ENCODE data around the gene KIRREL3. TPM values are rescaled to one million over a fixed set of nuclear protein-coding genes. Genes with fewer than 3 reads are reported as not detected.

Gene KIRREL3
- total RNA-seq, 1 experiment from 2014 or later = 0.44 TPM

DNA sequence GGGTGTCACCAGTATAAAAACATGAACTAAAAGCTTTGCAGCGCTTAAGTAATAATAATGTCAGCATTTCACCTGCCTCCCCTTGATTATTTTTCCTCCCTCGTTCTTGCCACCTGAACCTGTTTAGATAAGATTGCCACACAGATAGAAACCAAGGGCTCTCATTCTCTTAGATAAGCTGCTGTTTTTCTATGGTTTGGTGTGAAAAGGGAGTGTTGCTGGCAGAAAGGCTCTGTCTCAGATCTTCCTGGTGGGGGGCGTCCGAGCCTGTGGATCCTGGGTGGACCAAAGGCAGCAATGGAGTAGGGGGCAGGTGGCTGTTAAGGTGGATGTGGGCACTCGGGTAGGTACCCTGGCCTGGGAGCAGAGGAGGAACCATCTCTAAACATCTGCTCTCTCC lies 497.6 kb downstream of the KIRREL3 start:
- intact Hi-C loops (cut with micrococcal nuclease) = no loop called here
- Histone ChIP-seq H4K20me1 (ENCODE audit: low read length) (no peaks in the 10 kb centered on the region), H3K79me2 (ENCODE audit: low read length) (no peaks in the 10 kb centered on the region), H3K9me3 (ENCODE audit: low read length) (peaks cover 7% of the 10 kb centered on the region), H3K9me2 (replicated peaks; ENCODE audit: low read length) (no peaks in the 10 kb centered on the region), H2AFZ (ENCODE audit: low read length) (no peak overlapping the region), H3K27ac (ENCODE audit: low read length) (no peak overlapping the region), H3K9ac (ENCODE audit: low read length) (no peak overlapping the region), H3K4me3 (ENCODE audit: low read length) (no peak overlapping the region), H3K4me1 (ENCODE audit: insufficient read depth, low read length) (no peaks in the 10 kb centered on the region), H3K36me3 (ENCODE audit: low read depth, low read length) (no peaks in the 10 kb centered on the region), H3K4me2 (ENCODE audit: low read length) (no peak overlapping the region), H3F3A (ENCODE audit: low read length, unreplicated experiment) (no peaks in the 10 kb centered on the region), H3K27me3 (ENCODE audit: low read length) (peaks cover 76% of the 10 kb centered on the region)
- BruUV-seq (replicated peaks) = no TSS peak
- ATAC-seq = no peak
- TF ChIP-seq EZH2phosphoT487 (IDR thresholded peaks at IDR 0.05; ENCODE audit: borderline replicate concordance, low read length) (no peak), EZH2 (IDR thresholded peaks at IDR 0.05; ENCODE audit: low read length, unreplicated experiment) (no peak)
- TF ChIP-seq, protein P1, sequence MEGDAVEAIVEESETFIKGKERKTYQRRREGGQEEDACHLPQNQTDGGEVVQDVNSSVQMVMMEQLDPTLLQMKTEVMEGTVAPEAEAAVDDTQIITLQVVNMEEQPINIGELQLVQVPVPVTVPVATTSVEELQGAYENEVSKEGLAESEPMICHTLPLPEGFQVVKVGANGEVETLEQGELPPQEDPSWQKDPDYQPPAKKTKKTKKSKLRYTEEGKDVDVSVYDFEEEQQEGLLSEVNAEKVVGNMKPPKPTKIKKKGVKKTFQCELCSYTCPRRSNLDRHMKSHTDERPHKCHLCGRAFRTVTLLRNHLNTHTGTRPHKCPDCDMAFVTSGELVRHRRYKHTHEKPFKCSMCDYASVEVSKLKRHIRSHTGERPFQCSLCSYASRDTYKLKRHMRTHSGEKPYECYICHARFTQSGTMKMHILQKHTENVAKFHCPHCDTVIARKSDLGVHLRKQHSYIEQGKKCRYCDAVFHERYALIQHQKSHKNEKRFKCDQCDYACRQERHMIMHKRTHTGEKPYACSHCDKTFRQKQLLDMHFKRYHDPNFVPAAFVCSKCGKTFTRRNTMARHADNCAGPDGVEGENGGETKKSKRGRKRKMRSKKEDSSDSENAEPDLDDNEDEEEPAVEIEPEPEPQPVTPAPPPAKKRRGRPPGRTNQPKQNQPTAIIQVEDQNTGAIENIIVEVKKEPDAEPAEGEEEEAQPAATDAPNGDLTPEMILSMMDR (conservative IDR thresholded peaks at IDR 0.05; ENCODE audit: low read depth, low read length) = no peak
- DNase-seq = no peak
- ChIA-PET CTCF (no interaction called here), POLR2A (ENCODE audit: unreplicated experiment) (no interaction called here)

DNA sequence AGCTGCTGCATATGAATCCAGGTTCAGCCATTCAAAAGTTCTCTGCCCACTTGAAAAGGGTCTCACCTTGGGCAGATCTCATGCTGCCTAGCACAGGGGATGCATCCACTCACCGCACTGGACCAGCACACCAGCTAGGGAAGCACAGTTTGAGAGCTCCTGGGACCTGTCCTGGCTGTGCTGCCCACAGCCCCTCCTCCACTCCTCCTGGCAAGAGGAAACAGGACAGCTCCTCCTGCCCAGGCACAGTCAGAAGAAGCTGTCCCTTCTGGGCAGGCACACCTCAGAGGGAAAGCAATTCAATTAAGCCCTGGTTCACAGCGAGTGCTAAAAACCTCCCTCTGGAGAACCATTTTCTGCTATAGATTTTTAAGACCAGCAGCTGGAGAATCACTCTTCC lies 498.4 kb downstream of the KIRREL3 start:
- Histone ChIP-seq H3K79me2 (ENCODE audit: low read length) (no peaks in the 10 kb centered on the region), H3K9ac (ENCODE audit: low read length) (no peak overlapping the region), H3K27me3 (ENCODE audit: low read length) (peaks cover 77% of the 10 kb centered on the region), H3K9me3 (ENCODE audit: low read length) (peaks cover 7% of the 10 kb centered on the region), H3K36me3 (ENCODE audit: low read depth, low read length) (no peaks in the 10 kb centered on the region), H4K20me1 (ENCODE audit: low read length) (no peaks in the 10 kb centered on the region), H3K27ac (ENCODE audit: low read length) (no peak overlapping the region), H3K4me3 (ENCODE audit: low read length) (no peak overlapping the region), H3K4me2 (ENCODE audit: low read length) (no peak overlapping the region), H3F3A (ENCODE audit: low read length, unreplicated experiment) (no peaks in the 10 kb centered on the region), H3K9me2 (replicated peaks; ENCODE audit: low read length) (no peaks in the 10 kb centered on the region), H3K4me1 (ENCODE audit: insufficient read depth, low read length) (no peaks in the 10 kb centered on the region), H2AFZ (ENCODE audit: low read length) (no peak overlapping the region)
- CTCF ChIA-PET = no interaction called here
- intact Hi-C loops (cut with micrococcal nuclease) = no loop called here
- DNase-seq (no peak), ATAC-seq (no peak)
- POLR2A ChIA-PET (ENCODE audit: unreplicated experiment) = no interaction called here
- no peak for TF ChIP-seq EZH2phosphoT487 (IDR thresholded peaks at IDR 0.05; ENCODE audit: borderline replicate concordance, low read length)
- TF ChIP-seq, protein P1 (conservative IDR thresholded peaks at IDR 0.05; ENCODE audit: low read depth, low read length) = no peak
- TF ChIP-seq EZH2 (IDR thresholded peaks at IDR 0.05; ENCODE audit: low read length, unreplicated experiment) = no peak
- no TSS peak for BruUV-seq (replicated peaks)

DNA sequence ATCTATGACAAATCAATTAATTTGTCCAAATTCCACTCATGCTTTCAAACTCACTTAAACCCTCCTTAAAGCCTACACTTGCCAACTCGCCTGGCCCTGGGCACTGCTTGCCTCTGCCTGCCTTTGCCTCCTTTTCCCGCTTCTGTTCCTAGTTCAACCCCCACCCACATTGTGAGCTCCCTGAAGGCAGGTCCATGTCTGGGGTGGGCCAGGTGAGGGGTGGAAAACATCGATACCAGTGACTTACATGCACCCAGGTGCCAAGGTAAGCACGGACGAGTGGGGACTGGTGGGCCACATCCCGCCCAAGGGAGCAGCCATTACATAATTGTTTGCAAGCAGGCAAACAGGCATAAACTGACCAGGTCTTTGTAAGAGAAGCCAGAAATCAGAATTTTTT lies 498.9 kb downstream of the KIRREL3 start:
- Histone ChIP-seq H3K27me3 (ENCODE audit: low read length) (peaks cover 74% of the 10 kb centered on the region), H3K27ac (ENCODE audit: low read length) (no peak overlapping the region), H3K9me3 (ENCODE audit: low read length) (peaks cover 7% of the 10 kb centered on the region), H3K9me2 (replicated peaks; ENCODE audit: low read length) (no peaks in the 10 kb centered on the region), H3K36me3 (ENCODE audit: low read depth, low read length) (no peaks in the 10 kb centered on the region), H3K4me3 (ENCODE audit: low read length) (no peak overlapping the region), H3K9ac (ENCODE audit: low read length) (no peak overlapping the region), H3K4me2 (ENCODE audit: low read length) (no peak overlapping the region), H4K20me1 (ENCODE audit: low read length) (no peaks in the 10 kb centered on the region), H3K79me2 (ENCODE audit: low read length) (no peaks in the 10 kb centered on the region), H3K4me1 (ENCODE audit: insufficient read depth, low read length) (no peaks in the 10 kb centered on the region), H3F3A (ENCODE audit: low read length, unreplicated experiment) (no peaks in the 10 kb centered on the region), H2AFZ (ENCODE audit: low read length) (no peak overlapping the region)
- intact Hi-C loops (cut with micrococcal nuclease) = no loop called here
- no peak for DNase-seq
- BruUV-seq (replicated peaks) = no TSS peak
- POLR2A ChIA-PET (ENCODE audit: unreplicated experiment) = no interaction called here
- CTCF ChIA-PET = no interaction called here
- TF ChIP-seq EZH2 (IDR thresholded peaks at IDR 0.05; ENCODE audit: low read length, unreplicated experiment) = no peak
- TF ChIP-seq, protein P1 (conservative IDR thresholded peaks at IDR 0.05; ENCODE audit: low read depth, low read length) = no peak
- TF ChIP-seq EZH2phosphoT487 (IDR thresholded peaks at IDR 0.05; ENCODE audit: borderline replicate concordance, low read length) = no peak
- ATAC-seq = no peak

All from PC-3 (cell line).